ENCODE results near the gene SORL1-AS1.
"Not testable (repeated sequence)": the region's sequence is repeated elsewhere in the genome, so short reads cannot be mapped to it uniquely, and the experiment has no call there.

Gene SORL1-AS1

GRCh38 chr11:121452609-121453150 lies at the start of gene SORL1-AS1:
TSS of gene SORL1-AS1 (minus strand) at chr11:121452967.
- peak; percentile 48 for DNase-seq

GRCh38 chr11:121500717-121501116 lies 48.0 kb upstream of the SORL1-AS1 start:
- no peak for DNase-seq

DNA sequence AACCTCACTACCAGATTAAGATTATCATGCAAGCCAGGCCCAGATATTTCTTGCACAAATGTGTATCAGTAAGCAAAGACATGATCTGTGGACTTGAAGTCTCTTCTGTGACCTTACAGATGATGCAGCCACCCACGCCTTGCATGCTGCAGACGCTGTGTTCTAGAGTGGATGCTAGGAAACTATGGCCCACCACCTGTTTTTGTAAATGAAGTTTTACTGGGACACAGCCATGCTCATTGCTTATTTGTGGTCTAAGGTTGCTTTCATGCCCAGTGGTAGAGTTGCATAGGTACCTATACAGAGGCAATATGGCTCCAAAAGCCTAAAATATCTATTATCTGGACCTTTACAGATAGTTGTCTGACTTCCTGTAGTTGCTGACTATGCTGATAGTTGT lies 47.5 kb upstream of the SORL1-AS1 start:
- DNase-seq = no peak

DNA sequence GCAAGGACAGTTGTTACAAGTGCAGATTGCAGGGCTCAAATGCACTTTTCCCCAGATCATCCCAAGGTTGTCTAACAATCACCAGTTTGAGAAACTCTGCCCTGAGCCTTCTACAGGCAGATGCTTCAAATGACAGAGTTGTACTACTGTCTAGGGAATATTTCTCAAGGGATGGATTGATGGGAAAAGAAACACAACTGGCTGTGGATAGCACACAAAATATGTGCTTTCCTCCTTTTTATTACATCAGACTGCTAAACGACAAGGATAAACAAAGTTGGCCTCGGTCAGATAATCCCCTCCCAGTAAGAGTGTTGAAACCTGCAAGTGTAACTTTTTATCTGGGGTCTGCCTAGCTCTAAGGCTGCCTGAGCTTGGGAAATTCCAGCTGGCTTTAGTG lies 46.6 kb upstream of the SORL1-AS1 start:
- no peak for DNase-seq

DNA sequence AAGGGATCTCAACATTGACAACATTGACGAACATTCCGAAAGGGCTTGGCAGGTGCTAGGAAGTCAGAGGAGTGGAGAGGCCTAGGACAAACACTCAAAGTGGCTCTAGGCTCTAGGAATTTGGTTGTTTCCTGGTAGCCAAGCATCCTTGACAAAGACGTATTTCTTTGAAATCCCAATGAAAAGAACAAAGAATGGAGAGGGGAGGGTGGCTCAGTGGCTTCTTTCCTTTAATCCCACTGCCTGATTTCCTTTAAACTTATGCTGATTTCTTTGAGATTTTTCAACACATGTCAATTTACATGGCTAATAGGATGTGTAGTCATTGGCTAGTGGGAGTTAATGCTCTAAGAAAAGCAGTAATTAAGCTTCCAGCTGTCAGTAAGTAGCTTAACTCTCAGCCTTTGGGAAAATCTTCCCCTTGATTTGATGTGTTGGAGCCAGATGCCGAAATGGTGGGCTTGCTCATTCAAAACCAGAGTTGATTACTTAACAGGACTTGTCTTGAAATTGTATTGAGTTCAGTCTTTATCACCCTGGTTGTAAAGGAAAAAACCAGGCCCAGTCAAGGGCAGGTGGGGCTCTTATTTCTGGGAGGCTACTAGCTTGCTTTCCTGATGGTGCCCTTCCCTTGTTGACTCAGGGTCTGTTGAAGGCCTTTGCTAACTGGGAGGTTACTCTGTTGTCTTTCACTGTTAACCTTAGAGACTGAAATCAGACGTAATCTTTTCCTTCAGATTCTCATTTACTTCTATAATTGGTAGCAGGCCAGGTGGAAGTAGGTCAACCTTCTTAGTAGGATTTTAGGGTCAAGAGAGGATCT lies 44.6 kb upstream of the SORL1-AS1 start:
- DNase-seq = peak; percentile 62

DNA sequence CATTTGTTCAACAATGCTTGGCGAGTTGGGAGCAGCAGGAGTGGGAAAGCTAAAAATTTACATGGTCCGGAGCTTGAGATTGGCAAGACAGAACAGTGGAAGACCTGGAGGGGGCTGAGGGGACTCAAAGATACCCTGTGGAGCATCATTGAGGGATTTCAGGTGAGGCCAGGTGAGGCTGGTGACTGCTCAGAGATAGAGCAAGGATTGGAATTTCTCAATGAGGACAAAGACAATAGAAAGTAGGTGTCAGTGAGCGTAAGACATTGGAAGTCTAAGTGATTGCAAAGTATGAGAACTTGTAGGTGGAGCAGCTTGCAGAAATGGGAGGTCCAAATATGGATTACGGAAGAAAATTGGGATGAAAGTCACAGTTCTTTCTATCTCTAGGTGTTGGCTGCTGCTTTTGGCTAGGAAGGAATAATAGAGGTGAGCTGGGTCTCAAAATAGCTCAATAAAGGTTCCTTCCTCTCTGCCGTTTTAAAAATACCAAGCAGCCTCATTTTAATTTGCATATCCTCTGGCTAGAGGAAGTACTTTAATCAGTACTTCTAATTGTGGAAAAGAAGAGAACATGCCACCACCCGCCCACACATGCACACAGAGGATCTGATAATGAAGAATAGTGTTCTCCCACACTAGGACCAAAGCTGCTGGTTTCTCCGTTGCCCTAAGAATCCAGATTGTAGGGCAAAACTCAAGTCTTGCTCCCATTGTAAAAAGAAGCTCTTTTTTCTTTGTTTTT lies 41.8 kb upstream of the SORL1-AS1 start:
- DNase-seq = no peak

GRCh38 chr11:121489823-121490222 lies 37.1 kb upstream of the SORL1-AS1 start:
- no peak for DNase-seq

- no peak for DNase-seq
Observed at GRCh38 chr11:121488641-121489040, 35.9 kb upstream of the SORL1-AS1 start.

DNA sequence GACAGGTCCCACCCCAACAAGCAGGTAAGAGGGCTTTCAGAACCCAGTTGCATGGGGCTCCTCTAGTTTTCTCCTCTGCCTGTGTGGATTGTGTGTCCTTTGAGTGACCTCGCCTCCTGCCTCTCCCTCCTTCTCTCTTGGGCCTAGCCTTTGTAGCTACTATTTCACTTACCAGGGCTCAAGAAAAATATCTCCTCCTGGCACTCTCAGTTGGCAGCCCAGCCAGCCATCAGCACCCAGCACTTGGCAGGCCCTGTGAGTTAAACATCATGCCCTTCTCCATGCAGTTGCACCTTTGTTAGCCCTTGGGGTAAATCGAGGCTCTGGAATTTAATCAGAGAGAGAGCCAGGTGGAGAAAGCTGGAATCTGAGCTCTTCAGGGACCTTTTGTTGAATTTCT lies 35.4 kb upstream of the SORL1-AS1 start:
- DNase-seq = no peak

DNA sequence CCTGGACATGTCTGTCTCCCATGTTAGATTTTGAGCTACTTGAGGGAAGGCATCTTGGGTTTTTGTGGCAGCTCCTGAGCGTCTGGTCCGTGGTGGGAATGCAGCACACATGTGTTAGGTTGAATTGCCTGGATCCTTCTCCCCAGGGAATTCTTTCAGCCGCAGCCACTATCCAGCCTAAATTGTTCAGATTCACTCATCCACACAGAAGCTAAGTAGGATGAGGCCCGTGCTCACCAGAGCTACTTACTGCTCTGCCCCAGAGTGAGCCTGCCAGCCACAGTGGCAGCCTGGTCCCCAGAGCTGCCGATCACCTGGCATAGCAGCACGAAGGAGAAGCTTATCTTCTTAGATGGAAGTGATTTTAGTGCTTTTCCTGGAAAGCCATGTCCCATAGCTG lies 34.4 kb upstream of the SORL1-AS1 start:
- DNase-seq = no peak

GRCh38 chr11:121486054-121486453 lies 33.3 kb upstream of the SORL1-AS1 start:
- no peak for DNase-seq

- no peak for DNase-seq
Observed at GRCh38 chr11:121485216-121485615, 32.4 kb upstream of the SORL1-AS1 start.

GRCh38 chr11:121483805-121484480 lies 31.2 kb upstream of the SORL1-AS1 start:
- DNase-seq = no peak

- DNase-seq = no peak
Observed at GRCh38 chr11:121482231-121483129, 29.7 kb upstream of the SORL1-AS1 start.

DNA sequence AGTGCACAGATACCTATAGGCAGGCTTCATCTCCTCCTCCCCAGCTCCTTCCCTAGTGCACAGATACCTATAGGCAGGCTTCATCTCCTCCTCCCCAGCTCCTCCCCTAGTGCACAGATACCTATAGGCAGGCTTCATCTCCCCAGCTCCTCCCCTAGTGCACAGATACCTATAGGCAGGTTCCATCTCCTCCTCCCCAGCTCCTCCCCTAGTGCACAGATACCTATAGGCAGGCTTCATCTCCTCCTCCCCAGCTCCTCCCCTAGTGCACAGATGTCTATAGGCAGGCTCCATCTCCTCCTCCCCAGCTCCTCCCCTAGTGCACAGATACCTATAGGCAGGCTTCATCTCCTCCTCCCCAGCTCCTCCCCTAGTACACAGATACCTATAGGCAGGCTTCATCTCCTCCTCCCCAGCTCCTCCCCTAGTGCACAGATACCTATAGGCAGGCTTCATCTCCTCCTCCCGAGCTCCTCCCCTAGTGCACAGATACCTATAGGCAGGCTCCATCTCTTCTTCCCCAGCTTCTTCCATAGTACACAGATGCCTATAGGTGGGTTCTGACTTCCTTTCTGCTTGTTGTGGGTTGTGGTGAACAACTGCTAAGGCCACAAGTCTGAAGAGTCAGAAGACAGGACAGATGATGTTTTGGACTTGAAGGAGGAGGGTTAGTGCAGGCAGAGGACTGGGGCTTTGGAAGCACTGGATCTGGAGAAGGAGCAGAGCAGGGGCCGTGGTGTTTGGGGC lies 28.9 kb upstream of the SORL1-AS1 start:
- not testable (repeated sequence) for DNase-seq

DNA sequence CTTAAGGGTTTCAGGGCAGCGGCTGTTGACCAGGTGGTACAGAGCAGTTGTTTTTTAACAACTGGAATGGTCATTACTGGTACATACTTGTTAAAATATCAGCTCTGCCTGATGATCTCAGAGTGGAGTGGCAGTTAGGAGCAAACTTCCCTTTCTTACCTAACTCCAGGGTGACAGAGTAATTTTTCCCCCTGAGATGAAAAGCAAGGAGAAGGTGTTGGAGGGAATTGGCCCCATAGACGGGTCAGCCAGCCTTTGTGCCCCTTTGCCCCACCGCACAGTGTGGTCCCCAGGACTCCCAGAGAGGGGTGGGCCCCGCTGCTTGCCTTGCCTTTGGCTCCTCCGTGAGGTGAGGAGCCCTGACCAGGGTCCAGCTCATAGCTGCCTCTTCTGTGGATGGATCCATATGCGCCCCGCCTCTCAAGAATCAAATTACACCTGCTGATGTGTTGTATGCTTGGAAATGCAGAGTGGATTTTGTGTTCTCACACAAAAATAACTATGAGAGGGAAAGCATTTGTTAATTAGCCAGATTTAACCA lies 27.0 kb upstream of the SORL1-AS1 start:
- DNase-seq = peak; percentile 8

DNA sequence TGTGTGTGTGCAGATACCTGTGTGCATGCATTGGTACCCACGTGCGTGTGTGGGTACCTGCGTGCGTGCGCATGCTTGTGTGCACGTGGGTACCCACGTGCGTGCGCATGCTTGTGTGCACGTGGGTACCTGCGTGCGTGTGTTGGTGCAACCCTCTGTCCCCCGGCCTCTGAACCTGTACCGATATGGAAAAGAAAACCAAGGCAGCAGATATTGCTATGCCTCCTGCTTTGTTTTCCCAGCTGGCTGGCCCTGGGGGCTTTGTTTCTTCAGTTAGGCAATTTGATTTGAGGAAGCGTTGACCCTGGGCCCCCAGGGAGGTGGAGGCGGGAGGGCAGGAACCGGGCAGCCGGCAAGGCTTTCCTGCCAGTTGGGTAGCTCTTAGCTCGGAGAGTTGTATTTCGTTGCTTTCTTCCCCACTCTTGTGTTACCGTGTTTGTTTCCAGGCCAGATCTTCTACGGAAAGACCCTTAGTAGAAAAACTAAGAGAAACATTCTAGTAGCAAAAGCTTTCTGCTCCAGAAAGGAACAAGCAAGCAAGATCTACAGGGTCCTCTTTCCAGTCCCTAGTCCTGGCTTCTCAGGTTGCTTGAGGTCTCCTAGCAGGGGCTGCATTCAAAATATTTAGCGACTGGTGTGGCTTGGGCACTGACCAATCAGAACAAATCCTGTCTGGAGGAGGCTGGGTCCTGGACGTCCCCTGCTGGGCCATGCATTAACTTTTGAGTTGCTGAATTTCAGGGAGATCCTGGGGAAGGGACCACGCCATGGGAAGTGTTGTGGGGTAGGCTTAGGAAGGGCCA lies 26.3 kb upstream of the SORL1-AS1 start:
- DNase-seq = no peak

GRCh38 chr11:121478226-121478894 lies 25.6 kb upstream of the SORL1-AS1 start:
- DNase-seq = peak; percentile 34

GRCh38 chr11:121476379-121477032 lies 23.7 kb upstream of the SORL1-AS1 start:
- peak; percentile 93 for DNase-seq
